ENCODE data around the gene DCAF5.
A peak's percentile ranks its signal among the peaks of the same experiment; 100 is the strongest.

DCAF5 gene

DNA sequence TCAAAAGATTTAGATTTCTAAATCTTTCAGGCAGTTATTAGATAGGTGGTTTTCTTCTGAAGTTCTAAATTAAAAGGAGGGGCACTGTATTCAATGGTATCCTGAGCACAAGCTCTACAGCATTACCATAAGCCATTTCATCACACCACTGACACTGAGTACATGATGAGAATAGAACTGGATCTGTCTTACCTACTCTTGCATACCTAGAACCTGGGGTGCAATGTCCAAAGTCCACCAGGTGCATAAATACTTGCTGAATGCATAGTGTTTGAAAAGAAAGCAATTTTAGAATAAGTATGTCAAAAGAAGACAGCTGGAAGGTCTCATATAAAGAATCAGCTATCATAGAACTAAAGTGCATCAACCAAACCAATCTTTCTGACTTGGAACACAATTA is 88.3 kb downstream of the DCAF5 start:
- no peak for TF ChIP-seq CTCF (IDR thresholded peaks at IDR 0.05; ENCODE audit: unreplicated experiment in 3 of 3)

DNA sequence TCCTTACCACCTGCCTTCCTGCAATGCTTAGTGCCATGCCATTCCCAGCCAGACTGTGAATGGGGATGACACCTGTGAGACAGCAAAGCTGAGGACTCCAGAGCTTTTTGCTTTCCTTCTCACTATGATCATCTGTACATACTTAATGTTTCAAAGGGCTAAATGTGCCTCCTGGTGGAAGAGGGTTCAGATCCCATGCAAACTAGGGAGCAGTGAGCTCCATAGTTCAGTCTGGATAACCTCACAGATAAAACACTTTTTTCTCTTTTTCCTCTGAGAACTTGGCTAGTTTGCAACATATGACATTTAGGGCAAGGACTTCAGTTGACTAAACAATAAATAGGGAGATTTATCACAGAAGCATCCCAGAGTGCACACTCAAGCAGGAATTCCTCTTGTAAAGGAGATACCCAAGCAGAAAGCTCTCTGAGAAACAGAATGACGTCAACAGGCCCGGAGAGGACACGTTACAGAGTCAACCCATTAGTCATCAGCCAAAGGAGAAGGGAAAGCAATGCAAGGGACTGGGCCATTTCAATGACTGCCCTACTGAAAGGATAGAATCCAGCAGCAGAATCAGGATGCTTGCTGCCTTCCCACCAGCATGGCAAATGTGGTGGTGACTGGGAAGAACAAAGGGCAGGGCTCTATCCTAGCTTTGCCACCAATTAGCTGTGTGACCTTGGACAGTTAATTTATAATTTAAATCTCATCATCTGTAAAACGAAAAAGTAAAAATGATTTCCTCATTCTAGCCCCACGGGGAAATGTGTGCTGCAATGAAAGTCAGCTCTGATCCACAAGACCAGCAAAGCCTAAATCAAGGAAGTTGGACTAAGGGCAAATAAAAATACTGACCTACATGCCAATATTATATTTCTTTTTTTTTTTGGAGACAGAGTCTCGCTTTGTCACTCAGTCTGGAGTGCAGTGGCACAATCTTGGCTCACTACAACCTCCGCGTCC is 93.0 kb downstream of the DCAF5 start:
- H3K36me3 Mint-ChIP-seq (ENCODE audit: low read depth) = peaks cover 77% of the 10 kb centered on the region
- H3K27me3 Mint-ChIP-seq (ENCODE audit: low read depth) = no peaks in the 10 kb centered on the region
- H3K27ac Mint-ChIP-seq = peak overlapping the region in 1 of 3 experiments; percentile 34
- H3K4me3 Mint-ChIP-seq = no peak overlapping the region
- peaks cover 15% of the 10 kb centered on the region for H3K4me1 Mint-ChIP-seq
- no peak for TF ChIP-seq CTCF (IDR thresholded peaks at IDR 0.05; ENCODE audit: unreplicated experiment in 3 of 3)
- H3K9me3 Mint-ChIP-seq = no peaks in the 10 kb centered on the region

More for the DNA sequence above, 88.3 kb downstream of the DCAF5 start:
- no peaks in the 10 kb centered on the region for H3K27me3 Mint-ChIP-seq (ENCODE audit: low read depth)
- no peaks in the 10 kb centered on the region for H3K4me1 Mint-ChIP-seq
- no peak overlapping the region for H3K4me3 Mint-ChIP-seq
- peaks cover 61% of the 10 kb centered on the region for H3K36me3 Mint-ChIP-seq (ENCODE audit: low read depth)
- H3K27ac Mint-ChIP-seq = no peak overlapping the region
- no peaks in the 10 kb centered on the region for H3K9me3 Mint-ChIP-seq

- peaks cover 80% of the 10 kb centered on the region for H3K36me3 Mint-ChIP-seq (ENCODE audit: low read depth)
- no peaks in the 10 kb centered on the region for H3K27me3 Mint-ChIP-seq (ENCODE audit: low read depth)
- H3K27ac Mint-ChIP-seq = peak overlapping the region in 1 of 3 experiments; percentile 50
- no peak overlapping the region for H3K4me3 Mint-ChIP-seq
- H3K4me1 Mint-ChIP-seq = peaks cover 31% of the 10 kb centered on the region
- TF ChIP-seq CTCF (IDR thresholded peaks at IDR 0.05; ENCODE audit: unreplicated experiment in 3 of 3) = no peak
- no peaks in the 10 kb centered on the region for H3K9me3 Mint-ChIP-seq
These were observed 96.7 kb downstream of the DCAF5 start for GRCh38 chr14:69055999-69056788.

GRCh38 chr14:69055125-69055524 is 97.8 kb downstream of the DCAF5 start:
- H3K9me3 Mint-ChIP-seq = no peaks in the 10 kb centered on the region
- no peak for TF ChIP-seq CTCF (IDR thresholded peaks at IDR 0.05; ENCODE audit: unreplicated experiment in 3 of 3)
- peaks cover 42% of the 10 kb centered on the region for H3K4me1 Mint-ChIP-seq
- no peaks in the 10 kb centered on the region for H3K27me3 Mint-ChIP-seq (ENCODE audit: low read depth)
- no peak overlapping the region for H3K4me3 Mint-ChIP-seq
- H3K27ac Mint-ChIP-seq = no peak overlapping the region
- peaks cover 75% of the 10 kb centered on the region for H3K36me3 Mint-ChIP-seq (ENCODE audit: low read depth)

DNA sequence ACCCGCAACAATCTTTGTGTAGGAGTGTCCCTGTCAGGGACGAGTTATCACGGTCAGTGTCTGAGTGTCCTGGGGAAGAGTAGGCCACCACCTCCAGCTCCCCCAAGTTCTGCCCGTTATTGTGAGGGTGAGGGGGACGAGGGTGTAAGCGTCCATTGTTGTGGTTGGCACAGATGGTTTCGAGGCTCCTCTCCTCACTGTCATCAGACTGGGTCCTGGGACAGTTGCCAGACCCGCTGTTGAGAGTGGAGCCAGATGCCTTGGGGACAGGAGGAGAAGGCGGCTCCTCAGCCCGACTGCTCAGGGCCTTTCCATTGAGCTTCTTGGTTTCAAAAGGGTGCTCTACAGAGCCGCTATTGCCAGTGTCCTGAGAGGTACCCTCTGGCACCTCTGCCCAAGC is 98.9 kb downstream of the DCAF5 start:
- no peak overlapping the region for H3K4me3 Mint-ChIP-seq
- H3K27me3 Mint-ChIP-seq (ENCODE audit: low read depth) = no peaks in the 10 kb centered on the region
- no peak for TF ChIP-seq CTCF (IDR thresholded peaks at IDR 0.05; ENCODE audit: unreplicated experiment in 3 of 3)
- peaks cover 65% of the 10 kb centered on the region for H3K36me3 Mint-ChIP-seq (ENCODE audit: low read depth)
- no peak overlapping the region for H3K27ac Mint-ChIP-seq
- H3K9me3 Mint-ChIP-seq = no peaks in the 10 kb centered on the region
- H3K4me1 Mint-ChIP-seq = peaks cover 51% of the 10 kb centered on the region
